Measurements from ENCODE around the gene MATCAP1. TPM values are rescaled to one million over a fixed set of nuclear protein-coding genes. Genes with fewer than 3 reads are reported as not detected.

The MATCAP1 gene
- total and polyA plus RNA-seq, 2 of the 8 experiments (the other 6 are each of a cell fraction or from before 2014, with no cell fraction given) = 22.9 to 27.5 TPM

DNA sequence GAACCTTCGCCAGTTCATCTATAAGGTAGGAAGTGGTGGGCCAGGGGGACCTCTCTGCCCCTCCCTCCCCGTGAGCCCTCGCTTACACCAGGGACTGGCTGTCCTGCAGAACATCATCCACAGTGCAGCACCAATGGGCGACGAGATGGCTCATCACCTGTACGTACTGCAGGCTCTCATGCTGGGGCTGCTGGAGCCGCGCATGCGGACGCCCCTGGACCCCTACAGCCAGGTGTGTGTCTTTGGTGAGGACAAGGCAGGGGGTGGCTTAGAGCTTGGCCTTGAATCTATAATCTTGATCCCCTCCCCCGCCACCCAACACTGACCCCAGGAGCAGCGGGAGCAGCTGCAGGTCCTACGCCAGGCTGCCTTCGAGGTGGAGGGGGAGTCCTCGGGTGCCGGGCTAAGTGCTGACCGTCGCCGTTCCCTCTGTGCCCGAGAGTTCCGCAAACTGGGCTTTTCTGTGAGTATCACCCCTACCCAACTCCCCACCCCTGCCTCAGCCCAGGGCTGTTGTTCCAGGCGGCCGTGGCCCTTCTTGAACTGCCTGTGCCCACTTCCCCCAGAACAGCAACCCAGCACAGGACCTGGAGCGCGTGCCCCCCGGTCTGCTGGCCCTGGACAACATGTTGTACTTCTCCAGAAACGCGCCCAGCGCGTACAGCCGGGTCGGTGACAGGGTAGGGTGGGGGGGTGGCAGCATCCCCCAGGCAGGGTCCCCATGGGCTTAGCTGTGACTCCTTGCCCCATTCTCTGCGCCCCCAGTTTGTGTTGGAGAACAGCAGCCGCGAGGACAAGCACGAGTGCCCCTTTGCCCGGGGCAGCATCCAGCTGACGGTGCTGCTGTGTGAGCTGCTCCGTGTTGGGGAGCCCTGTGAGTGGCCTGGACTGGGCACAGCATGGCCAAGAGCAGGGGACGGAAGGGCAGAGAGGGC lies 17.9 kb upstream of the MATCAP1 start:
- H3K4me3 ChIP-seq (ENCODE audit: extremely low read depth in 1 of 4, insufficient read depth in 2 of 4, low read depth in 3 of 4, low read length in 4 of 4) = no peak overlapping the region
- H3K4me1 ChIP-seq (replicated peaks in 1 of 4; ENCODE audit: control insufficient read depth in 3 of 4, insufficient read depth in 4 of 4, low read length in 3 of 4) = peaks cover 0 to 12% (median 8%) of the 10 kb centered on the region in 4 experiments; a peak in 4 of 7 replicates
- no peak overlapping the region for H2AK5ac ChIP-seq (ENCODE audit: low read depth, low read length)
- no peak for FAIRE-seq
- H3K23ac ChIP-seq (ENCODE audit: insufficient read length) = no peak overlapping the region
- H3K4me2 ChIP-seq (ENCODE audit: insufficient read depth in 1 of 2, low read depth in 2 of 2, low read length in 2 of 2) = no peak overlapping the region
- DNase-seq (ENCODE audit: low read depth in 1 of 2, low spot score in 2 of 2) = no peak
- POLR2A ChIA-PET (ENCODE audit: partially characterized antibody) = interaction anchor here (0.5 to 5.4 kb wide), 6 partner anchors 13 to 39 kb away, joined by 3 to 19 read pairs (median 4); partner anchors contain the start of genes MATCAP1 and TMEM208
- H4K91ac ChIP-seq (replicated peaks; ENCODE audit: insufficient read length, low read length) = no peak overlapping the region
- H4K20me1 ChIP-seq (replicated peaks in 1 of 2; ENCODE audit: control insufficient read depth in 1 of 2, insufficient read depth in 2 of 2, low read length in 2 of 2) = peaks cover 1 to 13% of the 10 kb centered on the region in 2 experiments
- H2BK5ac ChIP-seq (ENCODE audit: low read depth, low read length) = no peak overlapping the region
- H4K5ac ChIP-seq (ENCODE audit: insufficient read length, low read depth, low read length) = no peak overlapping the region
- H2BK15ac ChIP-seq (ENCODE audit: low read length) = no peak overlapping the region
- H3K79me2 ChIP-seq (ENCODE audit: control insufficient read depth in 1 of 2, insufficient read depth in 2 of 2, low read length in 2 of 2) = no peaks in the 10 kb centered on the region
- peaks cover 6% of the 10 kb centered on the region; the same call in 1 of the 2 replicates for H3K23me2 ChIP-seq (ENCODE audit: low read depth, low read length)
- 91% methylated on average over 30 of the region's 40 CpGs; no CpG with 5 or more reads in 1 of the 2 experiments for WGBS, 2 experiments (ENCODE audit: extremely low coverage in 1 of 2, insufficient coverage in 1 of 2, insufficient read length in 1 of 2, insufficient replicate concordance in 2 of 2, low coverage in 1 of 2, low lambda C conversion rate in 2 of 2, missing lambda C conversion rate in 1 of 2)
- H3K9ac ChIP-seq (replicated peaks in 1 of 4; ENCODE audit: extremely low read depth in 1 of 4, low read depth in 3 of 4, low read length in 3 of 4) = no peak overlapping the region
- H3K18ac ChIP-seq (ENCODE audit: extremely low read depth, low read length) = no peak overlapping the region
- H4K8ac ChIP-seq (ENCODE audit: extremely low read depth, insufficient read depth, low read length) = peak overlapping the region; percentile 51; the same call in 1 of the 2 replicates
- H3K14ac ChIP-seq (ENCODE audit: insufficient read length) = no peak overlapping the region
- no peak overlapping the region for H2AFZ ChIP-seq (ENCODE audit: low read length)
- no peaks in the 10 kb centered on the region for H3K79me1 ChIP-seq (ENCODE audit: low read depth, low read length)
- no peak overlapping the region for H3K4ac ChIP-seq (replicated peaks; ENCODE audit: insufficient read length, low read depth, low read length)
- H3K27ac ChIP-seq (ENCODE audit: low read depth, low read length) = no peak overlapping the region
- H2BK12ac ChIP-seq (ENCODE audit: low read depth, low read length) = no peak overlapping the region; the same call in 1 of the 2 replicates
- peaks cover 4 to 14% (median 12%) of the 10 kb centered on the region in 4 experiments; a peak in 6 of 8 replicates for H3K36me3 ChIP-seq (ENCODE audit: control insufficient read depth in 2 of 4, insufficient read depth in 4 of 4, low read length in 3 of 4)
- CTCF ChIA-PET (ENCODE audit: partially characterized antibody) = interaction anchor here (0.8 to 7.5 kb wide), 14 partner anchors 8 to 224 kb away, joined by 3 to 78 read pairs (median 4); partner anchors contain the start of genes E2F4, EXOC3L1, MATCAP1 and NOL3
- H2BK20ac ChIP-seq (ENCODE audit: low read length) = no peak overlapping the region
- no peak overlapping the region for H2BK120ac ChIP-seq (replicated peaks; ENCODE audit: low read depth, low read length)
- H3K27me3 ChIP-seq (replicated peaks in 1 of 4; ENCODE audit: control insufficient read depth in 3 of 4, extremely low read depth in 1 of 4, insufficient read depth in 3 of 4, low read length in 3 of 4) = no peaks in the 10 kb centered on the region
- no peak overlapping the region for H3K56ac ChIP-seq (replicated peaks; ENCODE audit: insufficient read length, low read depth, low read length)
- no peaks in the 10 kb centered on the region for H3K9me3 ChIP-seq (ENCODE audit: insufficient read depth in 2 of 2, low read depth in 1 of 2, low read length in 1 of 2)
- TF ChIP-seq CBX5 (IDR thresholded peaks at IDR 0.05; ENCODE audit: low read depth, low read length) = no peak
- TF ChIP-seq POU5F1 (IDR thresholded peaks at IDR 0.05; ENCODE audit: low read depth, low read length) = no peak
- TF ChIP-seq HDAC2 (IDR thresholded peaks at IDR 0.05; ENCODE audit: borderline replicate concordance in 1 of 2, low read depth in 2 of 2, low read length in 2 of 2) = no peak
- no peak for TF ChIP-seq KDM4A (IDR thresholded peaks at IDR 0.05; ENCODE audit: low read depth, low read length, severe bottlenecking)
- no peak for TF ChIP-seq CTCF (IDR thresholded peaks at IDR 0.05; ENCODE audit: control extremely low read depth in 1 of 3, insufficient read depth in 1 of 3, low read depth in 1 of 3, low read length in 3 of 3)
- no peak for TF ChIP-seq CREB1 (IDR thresholded peaks at IDR 0.05)
- no peak for TF ChIP-seq RFX5 (IDR thresholded peaks at IDR 0.05; ENCODE audit: borderline replicate concordance, low read depth, low read length)
- no peak for TF ChIP-seq NANOG (IDR thresholded peaks at IDR 0.05; ENCODE audit: insufficient read depth, low read depth, low read length, poor library complexity, severe bottlenecking)
